Head of caudate nucleus (tissue), 42 donors: ENCODE results near the gene FRY.

Experiments
- DNase-seq, 42 donors: peaks; one replicate each; pipeline versions ENCODE4 v3.0.0 to v3.0.0-alpha.2; 2020 to 2021; ENCODE audit warnings: mixed read lengths in 7 of 42
- intact Hi-C: fragments of 100-400 bp; cut with DNase I; formaldehyde crosslinking; loops from one replicate; pipeline ENCODE4 v1.15.0; 2022

The FRY gene

GRCh38 chr13:32262165-32262564 lies 230.6 kb downstream of the FRY start:
- no peak for DNase-seq
- intact Hi-C loops: no loop called here

DNA sequence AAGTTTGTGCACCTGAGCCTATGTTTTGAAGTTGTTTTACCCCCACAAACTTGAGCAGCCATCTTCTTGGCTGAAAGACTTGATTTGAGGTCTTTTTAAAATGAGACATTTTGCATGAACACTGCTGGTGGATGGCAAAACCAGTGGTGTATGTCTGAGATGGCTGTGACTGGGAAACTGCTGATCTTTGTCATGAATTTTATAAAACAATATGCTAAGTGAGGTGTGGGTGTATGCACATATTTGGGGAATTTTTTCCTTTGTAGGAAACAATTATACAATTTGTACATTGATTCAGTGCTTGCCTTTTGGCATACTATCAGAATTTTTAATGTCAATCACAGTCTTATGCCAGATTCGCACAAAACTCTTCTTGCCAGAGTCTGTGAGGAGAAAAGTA lies 231.0 kb downstream of the FRY start:
- intact Hi-C loops: no loop called here
- DNase-seq: peak in 3 of 42 donors; percentile 6 to 18 (median 14)

- intact Hi-C loops: no loop called here
- DNase-seq: no peak
Measured at GRCh38 chr13:32264407-32264806, 232.8 kb downstream of the FRY start.

DNA sequence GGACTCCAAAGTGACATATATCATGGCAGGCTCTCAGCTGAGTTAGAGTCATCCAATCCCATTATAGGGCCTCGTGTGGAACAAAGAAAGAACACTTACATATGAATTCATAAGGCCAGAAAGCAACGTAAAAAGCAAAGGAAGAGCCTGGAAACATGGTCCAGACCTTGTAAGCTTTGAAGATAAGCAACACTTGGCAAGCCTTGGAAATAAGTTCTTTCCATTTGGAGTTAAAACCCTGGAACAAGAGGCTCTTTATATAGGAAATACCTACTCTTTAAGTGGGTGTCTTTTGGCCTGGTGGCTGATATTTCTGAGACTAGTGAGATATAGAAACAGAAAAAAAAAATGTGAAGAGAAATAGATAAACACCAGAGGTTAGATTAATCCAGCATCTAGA lies 234.2 kb downstream of the FRY start:
- DNase-seq: no peak
- intact Hi-C loops: no loop called here

DNA sequence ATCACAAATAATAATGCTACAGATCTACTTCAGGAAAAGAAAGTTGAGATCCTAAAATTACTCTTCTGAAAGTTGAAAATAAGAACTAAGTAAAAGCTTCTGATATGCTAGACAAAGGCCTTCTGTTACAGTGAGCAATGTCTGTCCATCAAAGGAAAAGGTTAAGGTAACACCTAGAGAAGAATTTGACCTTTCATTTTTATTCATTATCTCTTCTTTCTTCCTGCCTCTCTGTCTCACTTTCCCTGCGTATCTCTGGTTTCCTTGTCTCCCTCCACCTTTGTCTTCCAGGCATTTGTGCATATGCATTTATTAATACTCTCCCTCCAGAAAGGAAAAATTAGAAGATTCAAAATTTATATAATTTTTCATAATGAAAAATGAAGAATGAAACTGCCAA lies 234.6 kb downstream of the FRY start:
- no peak for DNase-seq
- intact Hi-C loops: no loop called here

DNA sequence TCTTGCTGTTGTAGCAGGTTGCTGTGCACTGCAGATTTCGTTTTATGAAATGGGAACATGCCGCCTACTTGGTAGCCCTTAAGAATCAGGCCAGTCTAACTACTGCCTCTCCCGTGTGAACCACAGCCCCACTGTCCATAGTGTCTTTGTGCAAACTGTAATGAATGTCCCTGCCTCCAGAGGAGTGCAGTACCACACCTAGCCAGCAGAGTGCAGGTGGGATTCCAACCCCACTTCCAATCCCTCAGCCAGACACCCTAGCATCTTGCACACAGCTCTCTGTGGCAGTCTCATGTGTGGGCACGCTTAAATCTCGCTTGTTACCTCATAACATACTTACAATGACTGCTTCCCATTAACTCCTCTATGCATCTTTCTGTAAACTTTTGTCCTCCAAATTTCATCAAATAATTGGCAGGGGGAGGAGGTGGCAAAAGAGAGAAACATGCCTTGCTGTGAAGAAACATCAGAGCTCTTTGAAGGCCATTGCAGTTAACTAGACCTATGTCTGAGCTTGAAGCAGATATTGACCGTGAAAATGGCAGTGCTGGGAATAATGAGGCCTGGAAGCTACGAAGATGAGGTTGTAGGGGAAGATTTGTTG lies 236.4 kb downstream of the FRY start:
- intact Hi-C loops: no loop called here
- no peak for DNase-seq

DNA sequence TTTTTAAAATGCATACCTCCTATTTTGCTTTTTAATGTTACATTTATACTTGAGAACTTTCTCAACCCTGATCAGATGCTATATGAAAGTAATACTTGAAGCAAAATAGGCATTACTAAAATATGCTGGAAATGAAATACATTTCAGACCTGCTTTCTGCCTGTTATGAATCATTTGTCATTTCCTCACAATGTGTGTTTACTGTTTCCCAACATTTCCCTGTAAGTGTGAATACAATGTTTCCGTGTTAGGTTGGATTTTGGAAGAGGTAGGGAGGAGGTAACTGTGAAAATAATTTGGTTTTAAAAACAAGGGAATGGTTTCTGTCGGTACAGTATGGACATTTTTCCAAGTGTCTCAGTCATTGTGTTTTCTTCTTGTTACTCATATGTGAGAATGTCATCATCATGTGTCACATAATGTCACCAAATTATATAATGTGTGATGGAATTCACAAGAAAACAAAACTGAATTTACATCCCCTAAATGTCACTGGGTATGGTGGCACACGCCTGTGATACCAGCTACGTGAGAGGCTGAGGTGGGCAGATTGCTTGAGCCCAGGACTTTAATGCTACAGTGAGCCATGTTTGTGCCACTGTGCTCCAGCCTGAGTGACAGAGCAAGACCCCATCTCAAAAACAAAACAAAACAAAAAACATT lies 240.6 kb downstream of the FRY start:
- DNase-seq: no peak
- intact Hi-C loops: no loop called here

DNA sequence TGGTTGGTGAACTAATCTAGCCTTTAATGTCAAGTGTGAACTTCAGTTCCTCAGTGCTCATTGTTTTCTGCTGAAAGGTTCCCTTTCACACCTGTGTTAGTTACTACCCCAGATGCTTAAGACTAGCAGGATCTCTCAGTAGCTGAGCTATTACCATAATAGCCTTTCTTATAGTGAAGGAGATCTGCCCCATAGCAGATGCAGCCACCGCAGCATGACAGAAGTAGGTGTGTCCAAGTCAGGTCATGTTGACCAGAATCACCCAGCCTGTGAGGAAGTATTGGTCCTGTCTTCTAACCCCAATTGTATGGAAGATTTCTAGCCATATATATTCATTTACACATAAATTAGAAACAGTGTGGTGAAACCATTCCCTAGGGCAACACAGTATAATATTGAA lies 246.3 kb downstream of the FRY start:
- DNase-seq: no peak
- intact Hi-C loops: no loop called here

DNA sequence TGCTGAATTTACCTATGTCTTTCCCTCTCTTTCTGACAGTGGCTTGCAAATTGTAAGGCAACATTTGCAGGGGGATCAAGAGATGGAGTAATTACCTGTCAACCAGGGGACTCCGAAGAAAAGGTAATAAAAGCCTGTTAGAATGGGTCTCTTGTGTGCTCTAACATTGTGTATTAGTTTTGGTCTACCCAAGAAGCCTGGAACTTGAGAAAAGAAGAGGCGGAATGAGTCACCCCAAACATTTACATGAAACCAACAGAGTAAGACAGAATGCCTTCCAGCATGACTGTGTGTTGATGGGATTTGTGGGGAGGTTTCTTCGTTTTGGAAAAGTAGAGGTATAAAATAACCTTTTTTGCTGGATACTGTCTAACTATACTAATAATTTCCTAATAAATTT lies 246.9 kb downstream of the FRY start:
- peak in 2 of 42 donors; percentile 19 to 27 for DNase-seq
- intact Hi-C loops: no loop called here

GRCh38 chr13:32281096-32281495 lies 249.5 kb downstream of the FRY start:
- no peak for DNase-seq
- intact Hi-C loops: no loop called here

GRCh38 chr13:32282096-32282711 lies 250.6 kb downstream of the FRY start:
- intact Hi-C loops: no loop called here

GRCh38 chr13:32284927-32285632 lies 253.5 kb downstream of the FRY start:
- DNase-seq: peak in 15 of 42 donors; percentile 10 to 53 (median 22)
- intact Hi-C loops: no loop called here

More at GRCh38 chr13:32282096-32282711, 250.6 kb downstream of the FRY start:
- no peak for DNase-seq

- no peak for DNase-seq
- intact Hi-C loops: no loop called here
Measured at GRCh38 chr13:32285633-32285965, 254.0 kb downstream of the FRY start.

- no peak for DNase-seq
- intact Hi-C loops: no loop called here
Measured at GRCh38 chr13:32297206-32297605, 265.6 kb downstream of the FRY start.

- intact Hi-C loops: no loop called here
Measured at GRCh38 chr13:32298695-32299094, 267.1 kb downstream of the FRY start.

DNA sequence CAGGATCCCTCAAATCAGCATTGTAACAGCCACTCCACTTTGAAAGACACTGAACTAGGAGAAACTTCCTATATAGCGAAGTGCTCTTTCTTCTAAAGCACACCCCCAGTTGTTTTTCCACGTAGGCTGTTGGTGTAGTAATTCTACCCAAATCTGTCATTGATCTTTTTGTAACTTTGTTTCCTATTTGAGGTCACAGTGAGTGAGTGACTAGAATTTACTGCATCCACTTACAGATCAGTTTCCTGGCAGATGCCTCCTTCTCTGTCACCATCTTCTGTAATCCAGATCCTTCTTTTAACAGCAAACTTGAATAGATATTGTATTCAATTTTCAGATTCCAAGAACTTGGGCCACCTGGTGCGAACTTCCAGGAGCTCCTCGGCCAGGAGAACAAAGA lies 268.3 kb downstream of the FRY start:
- intact Hi-C loops: no loop called here
- DNase-seq: no peak

More at GRCh38 chr13:32298695-32299094, 267.1 kb downstream of the FRY start:
- no peak for DNase-seq

GRCh38 chr13:32300406-32300805 lies 268.8 kb downstream of the FRY start:
- intact Hi-C loops: no loop called here
- no peak for DNase-seq

DNA sequence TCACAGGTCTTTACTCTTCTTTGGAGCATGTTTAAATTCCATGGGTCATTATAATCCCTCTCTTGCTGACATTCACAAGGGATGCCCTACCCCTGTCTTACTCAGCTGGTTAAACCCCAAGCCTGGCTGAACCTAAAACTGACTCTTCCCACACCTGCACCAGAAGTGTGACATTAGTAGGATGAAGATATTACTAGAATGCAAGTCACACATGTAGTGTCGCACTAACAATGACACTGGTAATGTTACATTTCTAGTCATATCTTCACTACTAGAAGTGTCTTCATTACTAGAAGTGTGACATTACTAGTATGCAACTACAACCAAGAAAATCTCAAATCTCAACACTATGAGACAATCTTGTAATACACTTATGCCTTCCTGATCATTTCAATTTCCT lies 269.3 kb downstream of the FRY start:
- intact Hi-C loops: no loop called here
- no peak for DNase-seq

- DNase-seq: no peak
- intact Hi-C loops: no loop called here
Measured at GRCh38 chr13:32302461-32302860, 270.9 kb downstream of the FRY start.

DNA sequence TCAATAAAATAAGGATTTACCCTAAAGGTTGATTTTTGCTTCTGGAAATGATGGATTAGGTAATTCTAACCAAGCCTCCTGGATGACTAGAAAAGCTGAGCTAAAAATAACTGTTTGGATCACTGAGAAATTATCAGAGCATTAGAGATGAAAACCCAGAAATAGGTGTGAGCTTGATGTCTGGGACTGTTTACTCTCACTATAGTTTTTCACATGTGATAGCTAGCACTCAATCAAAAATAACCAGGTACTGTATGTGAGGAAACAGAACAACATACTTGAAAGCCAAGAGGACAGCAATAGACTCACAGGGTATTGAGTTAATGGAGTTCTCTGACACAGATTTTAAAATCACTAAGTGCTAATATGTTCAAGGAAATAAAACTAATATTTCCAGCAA lies 274.1 kb downstream of the FRY start:
- no peak for DNase-seq
- intact Hi-C loops: no loop called here
